ENCODE measurements around the gene F7. TPM values are rescaled to one million over a fixed set of nuclear protein-coding genes. Genes with fewer than 3 reads are reported as not detected.
A peak's percentile ranks its signal among the peaks of the same experiment; 100 is the strongest.

The F7 gene
- total and polyA plus RNA-seq, 9 of the 15 experiments (the other 6 are each of a cell fraction or from before 2014, with no cell fraction given) = not detected

GRCh38 chr13:113152984-113153809, 47.6 kb downstream of the F7 start:
- ATAC-seq (peak; percentile 64), DNase-seq (ENCODE audit: extremely low read depth in 1 of 4, low spot score in 3 of 4) (peak; percentile 28 to 44 (median 34)), FAIRE-seq (no peak)
- ChIA-PET CTCF (ENCODE audit: low intra/inter-chr PET ratio) (no interaction called here), POLR2A (no interaction called here)
- H2AFZ ChIP-seq (ENCODE audit: low read depth, low read length) = peak overlapping the region; percentile 66
- WGBS (ENCODE audit: insufficient coverage, low coverage, missing lambda C conversion rate) = 32% methylated on average over 16 of the region's 60 CpGs
- H3K9ac ChIP-seq (ENCODE audit: insufficient read depth in 1 of 2, low read depth in 2 of 2, low read length in 2 of 2) = peak overlapping the region; percentile 74 to 92
- H3K79me2 ChIP-seq (ENCODE audit: control insufficient read depth, insufficient read depth, low read length) = no peaks in the 10 kb centered on the region
- H4K20me1 ChIP-seq (replicated peaks; ENCODE audit: control insufficient read depth, insufficient read depth, low read length) = no peaks in the 10 kb centered on the region
- H3K9me1 ChIP-seq (ENCODE audit: control insufficient read depth, insufficient read depth, low read length) = no peaks in the 10 kb centered on the region
- H3K4me3 ChIP-seq = peak overlapping the region; percentile 17; the same call in 1 of the 2 replicates
- BruUV-seq (replicated peaks) = TSS peak; percentile 99
- in situ Hi-C loops (cut with MboI) (no loop called here), intact Hi-C loops (cut with micrococcal nuclease) (no loop called here)
- peak overlapping the region; percentile 71 for H3K4me2 ChIP-seq (ENCODE audit: insufficient read depth, low read length)
- H3K27me3 ChIP-seq (ENCODE audit: control insufficient read depth in 2 of 2, insufficient read depth in 2 of 2, low read length in 2 of 2) = peaks cover 0 to 9% of the 10 kb centered on the region in 2 experiments; a peak in 2 of 5 replicates
- peaks cover 19 to 25% of the 10 kb centered on the region in 2 experiments; a peak in 4 of 5 replicates for H3K4me1 ChIP-seq (replicated peaks in 1 of 2; ENCODE audit: control insufficient read depth in 2 of 2, insufficient read depth in 2 of 2, low read length in 2 of 2)
- H3K9me3 ChIP-seq (replicated peaks; ENCODE audit: control insufficient read depth, insufficient read depth, low read depth, low read length) = no peaks in the 10 kb centered on the region; the same call in 1 of the 2 replicates
- peak overlapping the region; percentile 81 for H3K27ac ChIP-seq (ENCODE audit: extremely low read depth, low read depth, low read length)
- no peaks in the 10 kb centered on the region for H3K36me3 ChIP-seq (ENCODE audit: control insufficient read depth, insufficient read depth, low read length)
- no peak for TF ChIP-seq POLR3G (IDR thresholded peaks at IDR 0.05; ENCODE audit: extremely low read depth, insufficient read length, insufficient replicate concordance)
- TF ChIP-seq TFE3 (CRISPR knock-in tag; IDR thresholded peaks at IDR 0.05) = no peak
- peak; percentile 60; the same call in 1 of the 2 replicates for TF ChIP-seq RBFOX2 (IDR thresholded peaks at IDR 0.05; ENCODE audit: low read depth, low read length)
- peak; percentile 13 to 54; a peak in 2 of 4 replicates for TF ChIP-seq FOXK2 (conservative IDR thresholded peaks at IDR 0.05 in 1 of 2, IDR thresholded peaks at IDR 0.05 in 1 of 2; ENCODE audit: low read depth in 2 of 2)
- TF ChIP-seq ZBTB33 (CRISPR knock-in tag; IDR thresholded peaks at IDR 0.05) = peak; percentile 82
- TF ChIP-seq PBX2 (CRISPR knock-in tag; IDR thresholded peaks at IDR 0.05; ENCODE audit: low read depth) = no peak
- TF ChIP-seq PBX2 (tag; conservative IDR thresholded peaks at IDR 0.05; ENCODE audit: low read depth) = no peak
- TF ChIP-seq ATF7 (IDR thresholded peaks at IDR 0.05) = 0 out of 2 replicates have a peak, but pooled peaks have one; percentile 16
- TF ChIP-seq POLR2G (IDR thresholded peaks at IDR 0.05; ENCODE audit: low read depth, low read length) = peak; percentile 59
- no peak for TF ChIP-seq ESRRB (CRISPR knock-in tag; IDR thresholded peaks at IDR 0.05; ENCODE audit: borderline replicate concordance)
- TF ChIP-seq ZNF444 (CRISPR knock-in tag; IDR thresholded peaks at IDR 0.05) = no peak
- TF ChIP-seq GATA2 (CRISPR knock-in tag; IDR thresholded peaks at IDR 0.05) = no peak
